SW480 (cell line): Measurements from ENCODE around the gene CACNA1H.
"Not testable (repeated sequence)": the region's sequence is repeated elsewhere in the genome, so short reads cannot be mapped to it uniquely, and the experiment has no call there.

ENCODE experiments used
- DNase-seq: peaks from one replicate; pipeline ENCODE4 v3.0.0-alpha.2; 2016; ENCODE audit warnings: low spot score

CACNA1H gene

GRCh38 chr16:1193825-1194581 is 41.1 kb downstream of the CACNA1H start:
- no peak for DNase-seq

GRCh38 chr16:1194665-1195392 is 41.9 kb downstream of the CACNA1H start:
- DNase-seq = no peak

GRCh38 chr16:1195393-1195666 is 42.4 kb downstream of the CACNA1H start:
- no peak for DNase-seq

GRCh38 chr16:1196494-1196893 is 43.6 kb downstream of the CACNA1H start:
- no peak for DNase-seq

GRCh38 chr16:1197237-1197866 is 44.4 kb downstream of the CACNA1H start:
- no peak for DNase-seq

- no peak for DNase-seq
Observed at GRCh38 chr16:1198194-1198593, 45.3 kb downstream of the CACNA1H start.

- DNase-seq = not testable (repeated sequence)
Observed at GRCh38 chr16:1198671-1199346, 45.9 kb downstream of the CACNA1H start.

GRCh38 chr16:1199347-1200013 is 46.6 kb downstream of the CACNA1H start:
- DNase-seq = no peak

- no peak for DNase-seq
Observed at GRCh38 chr16:1200014-1200627, 47.2 kb downstream of the CACNA1H start.

- DNase-seq = no peak
Observed at GRCh38 chr16:1201444-1201843, 48.5 kb downstream of the CACNA1H start.

GRCh38 chr16:1202274-1202673 is 49.4 kb downstream of the CACNA1H start:
- DNase-seq = no peak

- DNase-seq = no peak
Observed at GRCh38 chr16:1204933-1205332, 52.0 kb downstream of the CACNA1H start.

GRCh38 chr16:1206326-1206725 is 53.4 kb downstream of the CACNA1H start:
- DNase-seq = no peak

GRCh38 chr16:1206786-1207185 is 53.9 kb downstream of the CACNA1H start:
- no peak for DNase-seq

GRCh38 chr16:1208239-1208830 is 55.4 kb downstream of the CACNA1H start:
- no peak for DNase-seq

- no peak for DNase-seq
Observed at GRCh38 chr16:1209081-1209480, 56.2 kb downstream of the CACNA1H start.

GRCh38 chr16:1210461-1210860 is 57.6 kb downstream of the CACNA1H start:
- no peak for DNase-seq

GRCh38 chr16:1211451-1212268 is 58.8 kb downstream of the CACNA1H start:
- DNase-seq = no peak

- no peak for DNase-seq
Observed at GRCh38 chr16:1212616-1213194, 59.8 kb downstream of the CACNA1H start.

GRCh38 chr16:1213231-1213630 is 60.3 kb downstream of the CACNA1H start:
- DNase-seq = no peak
